Measurements from ENCODE around the gene CAPN13. TPM values are rescaled to one million over a fixed set of nuclear protein-coding genes. Genes with fewer than 3 reads are reported as not detected.

Gene CAPN13
- total and polyA plus RNA-seq, 2 donors (not counting 3 experiments of a cell fraction or from before 2014, with no cell fraction given): not detected

DNA sequence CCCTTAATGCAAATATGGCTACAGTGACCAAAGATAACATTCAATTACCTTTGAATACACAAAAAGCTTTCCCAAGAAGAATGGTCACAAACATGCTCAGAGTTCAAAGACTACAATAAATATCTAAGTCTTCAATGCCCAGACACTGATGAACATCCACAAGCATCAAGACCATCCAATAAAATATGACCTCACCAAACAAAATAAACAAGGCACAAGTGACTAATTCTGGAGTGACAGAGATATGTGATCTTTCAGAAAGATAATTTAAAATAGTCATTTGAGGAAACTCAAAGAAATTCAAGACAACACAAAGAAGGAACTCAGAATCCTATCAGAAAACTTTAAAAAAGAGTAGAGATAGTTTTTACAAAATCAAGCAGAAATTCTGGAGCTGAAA is 40.6 kb upstream of the CAPN13 start:
- dilution Hi-C loops (cut with MboI; ENCODE audit: extremely low pct_ligation_motif_present, low sequenced_read_pairs) (no loop called here), intact Hi-C loops (cut with micrococcal nuclease) (no loop called here)
- DNase-seq (ENCODE audit: low read depth, low spot score) (no peak), FAIRE-seq (no peak)
- ChIA-PET CTCF (no interaction called here), POLR2A (no interaction called here)
- Histone ChIP-seq H2AFZ (ENCODE audit: low read depth, low read length) (no peak overlapping the region), H3K36me3 (ENCODE audit: control insufficient read depth in 2 of 2, extremely low read depth in 1 of 2, insufficient read depth in 2 of 2, low read length in 2 of 2) (no peaks in the 10 kb centered on the region), H3K9me1 (replicated peaks; ENCODE audit: control insufficient read depth, extremely low read depth, insufficient read depth, low read length) (no peaks in the 10 kb centered on the region), H3K9me3 (replicated peaks; ENCODE audit: control insufficient read depth, insufficient read depth, low read length) (peaks cover 2% of the 10 kb centered on the region), H3K4me3 (replicated peaks in 1 of 3; ENCODE audit: insufficient read depth in 1 of 3, low read depth in 1 of 3, low read length in 3 of 3) (no peak overlapping the region), H4K20me1 (replicated peaks; ENCODE audit: control insufficient read depth, extremely low read depth, insufficient read depth, low read length) (no peaks in the 10 kb centered on the region), H3K27ac (ENCODE audit: insufficient read depth, low read depth, low read length) (no peak overlapping the region), H3K27me3 (ENCODE audit: control insufficient read depth in 2 of 2, insufficient read depth in 2 of 2, low read length in 2 of 2) (no peaks in the 10 kb centered on the region), H3K9ac (replicated peaks; ENCODE audit: extremely low read depth, insufficient read depth, low read length) (no peak overlapping the region), H3K4me1 (ENCODE audit: control insufficient read depth, extremely low read depth, insufficient read depth, low read length) (no peaks in the 10 kb centered on the region), H3K79me2 (ENCODE audit: control insufficient read depth, insufficient read depth, low read length) (no peaks in the 10 kb centered on the region), H3K4me2 (ENCODE audit: insufficient read depth, low read length) (no peak overlapping the region)
- no TSS peak for BruUV-seq (replicated peaks)
- TF ChIP-seq POLR2A (IDR thresholded peaks at IDR 0.05; ENCODE audit: low read depth, low read length) (no peak), GATA2 (IDR thresholded peaks at IDR 0.05; ENCODE audit: insufficient read depth, insufficient read length, low read depth, low read length) (no peak), POLR2AphosphoS5 (IDR thresholded peaks at IDR 0.05; ENCODE audit: insufficient read depth, low read depth, low read length) (no peak), JUN (IDR thresholded peaks at IDR 0.05; ENCODE audit: borderline replicate concordance, insufficient read depth, insufficient read length, low read depth) (no peak)
- TF ChIP-seq, protein P1, sequence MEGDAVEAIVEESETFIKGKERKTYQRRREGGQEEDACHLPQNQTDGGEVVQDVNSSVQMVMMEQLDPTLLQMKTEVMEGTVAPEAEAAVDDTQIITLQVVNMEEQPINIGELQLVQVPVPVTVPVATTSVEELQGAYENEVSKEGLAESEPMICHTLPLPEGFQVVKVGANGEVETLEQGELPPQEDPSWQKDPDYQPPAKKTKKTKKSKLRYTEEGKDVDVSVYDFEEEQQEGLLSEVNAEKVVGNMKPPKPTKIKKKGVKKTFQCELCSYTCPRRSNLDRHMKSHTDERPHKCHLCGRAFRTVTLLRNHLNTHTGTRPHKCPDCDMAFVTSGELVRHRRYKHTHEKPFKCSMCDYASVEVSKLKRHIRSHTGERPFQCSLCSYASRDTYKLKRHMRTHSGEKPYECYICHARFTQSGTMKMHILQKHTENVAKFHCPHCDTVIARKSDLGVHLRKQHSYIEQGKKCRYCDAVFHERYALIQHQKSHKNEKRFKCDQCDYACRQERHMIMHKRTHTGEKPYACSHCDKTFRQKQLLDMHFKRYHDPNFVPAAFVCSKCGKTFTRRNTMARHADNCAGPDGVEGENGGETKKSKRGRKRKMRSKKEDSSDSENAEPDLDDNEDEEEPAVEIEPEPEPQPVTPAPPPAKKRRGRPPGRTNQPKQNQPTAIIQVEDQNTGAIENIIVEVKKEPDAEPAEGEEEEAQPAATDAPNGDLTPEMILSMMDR (IDR thresholded peaks at IDR 0.05; ENCODE audit: extremely low read depth in 1 of 2, insufficient read depth in 1 of 2, low read depth in 1 of 2, low read length in 2 of 2): no peak

DNA sequence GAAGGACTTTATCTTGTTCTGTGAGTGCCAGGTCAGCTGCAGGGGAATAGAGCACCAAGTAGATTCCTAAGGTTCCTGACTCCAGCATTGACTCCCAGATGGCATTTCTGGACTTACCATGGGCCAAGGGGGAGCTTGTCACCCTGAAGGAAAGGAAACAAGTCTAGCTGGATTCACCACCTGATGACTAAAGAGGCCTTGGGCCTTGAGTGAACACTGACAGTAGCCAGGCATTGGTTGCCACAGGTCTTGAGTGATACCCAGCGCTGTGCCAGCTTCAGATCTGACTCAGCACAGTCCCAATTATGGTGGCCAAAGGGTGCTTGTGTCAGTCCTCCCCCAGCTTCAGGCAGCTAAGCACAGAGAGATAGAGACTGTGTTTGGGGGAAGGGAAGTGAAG is 40.1 kb upstream of the CAPN13 start:
- no peaks in the 10 kb centered on the region for H4K20me1 ChIP-seq (replicated peaks; ENCODE audit: control insufficient read depth, extremely low read depth, insufficient read depth, low read length)
- DNase-seq (ENCODE audit: low read depth, low spot score): no peak
- BruUV-seq (replicated peaks): no TSS peak
- no peak overlapping the region for H3K4me3 ChIP-seq (replicated peaks in 1 of 3; ENCODE audit: insufficient read depth in 1 of 3, low read depth in 1 of 3, low read length in 3 of 3)
- H2AFZ ChIP-seq (ENCODE audit: low read depth, low read length): no peak overlapping the region
- dilution Hi-C loops (cut with MboI; ENCODE audit: extremely low pct_ligation_motif_present, low sequenced_read_pairs): no loop called here
- no peak overlapping the region for H3K9ac ChIP-seq (replicated peaks; ENCODE audit: extremely low read depth, insufficient read depth, low read length)
- H3K9me1 ChIP-seq (replicated peaks; ENCODE audit: control insufficient read depth, extremely low read depth, insufficient read depth, low read length): no peaks in the 10 kb centered on the region
- no peaks in the 10 kb centered on the region for H3K79me2 ChIP-seq (ENCODE audit: control insufficient read depth, insufficient read depth, low read length)
- H3K27ac ChIP-seq (ENCODE audit: insufficient read depth, low read depth, low read length): no peak overlapping the region
- no peak overlapping the region for H3K4me2 ChIP-seq (ENCODE audit: insufficient read depth, low read length)
- POLR2A ChIA-PET: no interaction called here
- no peak for FAIRE-seq
- peaks cover 2% of the 10 kb centered on the region for H3K9me3 ChIP-seq (replicated peaks; ENCODE audit: control insufficient read depth, insufficient read depth, low read length)
- TF ChIP-seq POLR2A (IDR thresholded peaks at IDR 0.05; ENCODE audit: low read depth, low read length) (no peak), GATA2 (IDR thresholded peaks at IDR 0.05; ENCODE audit: insufficient read depth, insufficient read length, low read depth, low read length) (no peak), MYC (IDR thresholded peaks at IDR 0.05; ENCODE audit: low read depth, low read length) (no peak), JUN (IDR thresholded peaks at IDR 0.05; ENCODE audit: borderline replicate concordance, insufficient read depth, insufficient read length, low read depth) (no peak), FOS (IDR thresholded peaks at IDR 0.05; ENCODE audit: borderline replicate concordance, insufficient read depth, low read length) (no peak)
- TF ChIP-seq, protein P1 (IDR thresholded peaks at IDR 0.05; ENCODE audit: extremely low read depth in 1 of 2, insufficient read depth in 1 of 2, low read depth in 1 of 2, low read length in 2 of 2): no peak
- TF ChIP-seq, protein P2, sequence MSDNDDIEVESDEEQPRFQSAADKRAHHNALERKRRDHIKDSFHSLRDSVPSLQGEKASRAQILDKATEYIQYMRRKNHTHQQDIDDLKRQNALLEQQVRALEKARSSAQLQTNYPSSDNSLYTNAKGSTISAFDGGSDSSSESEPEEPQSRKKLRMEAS (IDR thresholded peaks at IDR 0.05; ENCODE audit: insufficient read depth, insufficient read length): no peak
- CTCF ChIA-PET: no interaction called here
- H3K4me1 ChIP-seq (ENCODE audit: control insufficient read depth, extremely low read depth, insufficient read depth, low read length): no peaks in the 10 kb centered on the region
- H3K36me3 ChIP-seq (ENCODE audit: control insufficient read depth in 2 of 2, extremely low read depth in 1 of 2, insufficient read depth in 2 of 2, low read length in 2 of 2): no peaks in the 10 kb centered on the region
- intact Hi-C loops (cut with micrococcal nuclease): no loop called here
- H3K27me3 ChIP-seq (ENCODE audit: control insufficient read depth in 2 of 2, insufficient read depth in 2 of 2, low read length in 2 of 2): no peaks in the 10 kb centered on the region

Data from endothelial cell of umbilical vein (primary cell).